WTC11 (cell line): ENCODE measurements around the gene CYP4A22. TPM values are rescaled to one million over a fixed set of nuclear protein-coding genes. Genes with fewer than 3 reads are reported as not detected.

ENCODE experiments used
- ATAC-seq: fragments of 200-7000 bp; cut with Tn5 transposase; 2 replicates; pipeline ENCODE4 v1.10.0; 2021; ENCODE audit warnings: mild to moderate bottlenecking, moderate library complexity
- CTCF ChIA-PET: fragments of 300-600 bp; sonication (Branson Sonifier 250); formaldehyde crosslinking; loops from one replicate; lab custom pipeline; 2021; ENCODE audit warnings: antibody characterized with exemption; lab: Charles Lee
- POLR2A ChIA-PET: fragments of 350-600 bp; sonication (Branson Sonifier 250); formaldehyde crosslinking; loops from one replicate; lab custom pipeline; 2021; ENCODE audit warnings: antibody characterized with exemption; lab: Charles Lee
- DNase-seq: peaks from one replicate; pipeline ENCODE4 v3.0.0; 2021; ENCODE audit warnings: low spot score
- H3K27ac Mint-ChIP-seq: 2 replicates; pipeline ENCODE4 v1.8.0; 2021; ENCODE audit warnings: mixed read lengths
- H3K27me3 Mint-ChIP-seq: 2 replicates; pipeline ENCODE4 v1.8.0; 2021; ENCODE audit warnings: low read depth, mild to moderate bottlenecking, moderate library complexity, mixed read lengths
- H3K36me3 Mint-ChIP-seq: 2 replicates; pipeline ENCODE4 v1.8.0; 2021; ENCODE audit warnings: mixed read lengths
- H3K4me1 Mint-ChIP-seq: 2 replicates; pipeline ENCODE4 v1.8.0; 2022; ENCODE audit warnings: mixed read lengths
- H3K4me3 Mint-ChIP-seq: 2 replicates; pipeline ENCODE4 v1.8.0; 2021; ENCODE audit warnings: mild to moderate bottlenecking, moderate library complexity, mixed read lengths
- H3K9me3 Mint-ChIP-seq: 2 replicates; pipeline ENCODE4 v1.8.0; 2021; ENCODE audit warnings: mixed read lengths
- CTCF ChIP-seq: fragments of 200-600 bp; IDR thresholded peaks from 2 replicates; pipeline ENCODE4 v1.8.0; 2022; ENCODE audit warnings: antibody characterized with exemption
- ELF4 ChIP-seq: sonication (generic); formaldehyde crosslinking; IDR thresholded peaks from 2 replicates; pipeline ENCODE4 v1.8.1; 2022; ENCODE audit warnings: low read depth, mild to moderate bottlenecking, moderate library complexity, missing genetic modification reagents
- ESRRA ChIP-seq: sonication (generic); formaldehyde crosslinking; IDR thresholded peaks from 2 replicates; pipeline ENCODE4 v1.8.1; 2022; ENCODE audit warnings: mild to moderate bottlenecking, missing genetic modification reagents, borderline replicate concordance
- GTF2I ChIP-seq: fragments of 250-450 bp; sonication (Bioruptor Pico); conservative IDR thresholded peaks from 2 replicates; pipeline ENCODE4 v1.4.0; 2021; ENCODE audit warnings: mild to moderate bottlenecking
- HMGA2 ChIP-seq: fragments of 250-450 bp; sonication (Bioruptor Pico); IDR thresholded peaks from 2 replicates; pipeline ENCODE4 v1.4.0; 2021; ENCODE audit warnings: mild to moderate bottlenecking, moderate library complexity
- HMGXB4 ChIP-seq: sonication (generic); formaldehyde crosslinking; IDR thresholded peaks from 2 replicates; pipeline ENCODE4 v1.8.1; 2023; ENCODE audit warnings: mild to moderate bottlenecking, moderate library complexity, missing genetic modification reagents
- KAT7 ChIP-seq: sonication (generic); formaldehyde crosslinking; IDR thresholded peaks from 2 replicates; pipeline ENCODE4 v1.8.1; 2023; ENCODE audit warnings: missing genetic modification reagents, mild to moderate bottlenecking, borderline replicate concordance
- MYBL2 ChIP-seq: sonication (generic); formaldehyde crosslinking; IDR thresholded peaks from 2 replicates; pipeline ENCODE4 v1.8.1; 2023; ENCODE audit warnings: mild to moderate bottlenecking, moderate library complexity, missing genetic modification reagents
- OVOL2 ChIP-seq: fragments of 250-450 bp; sonication (Bioruptor Pico); IDR thresholded peaks from 2 replicates; pipeline ENCODE4 v1.9.0; 2021; ENCODE audit warnings: mild to moderate bottlenecking, borderline replicate concordance
- SMAD3 ChIP-seq: sonication (generic); formaldehyde crosslinking; IDR thresholded peaks from 2 replicates; pipeline ENCODE4 v1.8.0; 2022; ENCODE audit warnings: missing genetic modification reagents, mild to moderate bottlenecking, borderline replicate concordance
- TCF7 ChIP-seq: sonication (generic); formaldehyde crosslinking; IDR thresholded peaks from 2 replicates; pipeline ENCODE4 v1.8.0; 2022; ENCODE audit warnings: mild to moderate bottlenecking, low read depth, missing genetic modification reagents, moderate library complexity
- TP53 ChIP-seq: sonication (generic); formaldehyde crosslinking; IDR thresholded peaks from 2 replicates; pipeline ENCODE4 v1.8.1; 2023; ENCODE audit warnings: mild to moderate bottlenecking, missing genetic modification reagents
- USF1 ChIP-seq: sonication (generic); formaldehyde crosslinking; IDR thresholded peaks from 2 replicates; pipeline ENCODE4 v1.8.0; 2022; ENCODE audit warnings: mild to moderate bottlenecking, missing genetic modification reagents
- ZBTB21 ChIP-seq: sonication (generic); formaldehyde crosslinking; IDR thresholded peaks from 2 replicates; pipeline ENCODE4 v1.8.1; 2023; ENCODE audit warnings: mild to moderate bottlenecking, missing genetic modification reagents, borderline replicate concordance
- ZNF138 ChIP-seq: sonication (generic); formaldehyde crosslinking; conservative IDR thresholded peaks from 2 replicates; pipeline ENCODE4 v1.8.1; 2022; ENCODE audit warnings: mild to moderate bottlenecking, moderate library complexity, missing genetic modification reagents
- ZNF416 ChIP-seq: fragments of 250-450 bp; sonication (Bioruptor Pico); IDR thresholded peaks from 2 replicates; pipeline ENCODE4 v1.9.0; 2021; ENCODE audit warnings: mild to moderate bottlenecking, inconsistent platforms
- ZNF423 ChIP-seq: fragments of 250-450 bp; sonication (Bioruptor Pico); IDR thresholded peaks from 2 replicates; pipeline ENCODE4 v2.1.2; 2022; ENCODE audit warnings: mild to moderate bottlenecking, moderate library complexity
- ZNF512 ChIP-seq: sonication (generic); formaldehyde crosslinking; IDR thresholded peaks from 2 replicates; pipeline ENCODE4 v1.8.1; 2022; ENCODE audit warnings: missing genetic modification reagents, borderline replicate concordance
- ZNF671 ChIP-seq: fragments of 250-450 bp; sonication (Bioruptor Pico); IDR thresholded peaks from 2 replicates; pipeline ENCODE4 v1.8.0; 2021; ENCODE audit warnings: mild to moderate bottlenecking
- total RNA-seq: library from RNA; stranded (reverse); gene quantifications from 3 replicates; pipeline ENCODE4 v1.2.3, GENCODE V29; 2021
- TF ChIP-seq, protein P1 (sequence below): fragments of 250-450 bp; sonication (Bioruptor Pico); IDR thresholded peaks from 2 replicates; pipeline ENCODE4 v2.1.2; 2022; ENCODE audit warnings: mild to moderate bottlenecking, moderate library complexity

Gene CYP4A22
- total RNA-seq, 1 experiment from 2014 or later, result not detected

GRCh38 chr1:47174656-47175020 lies 37.4 kb downstream of the CYP4A22 start:
- Mint-ChIP-seq H3K4me1 (peaks cover 15% of the 10 kb centered on the region), H3K27me3 (peaks cover 24% of the 10 kb centered on the region), H3K9me3 (peaks cover 6% of the 10 kb centered on the region; the same call in 1 of the 2 replicates), H3K36me3 (no peaks in the 10 kb centered on the region)
- no peak for ATAC-seq
- POLR2A ChIA-PET, result no interaction called here
- no peak for TF ChIP-seq ZNF138
- TF ChIP-seq TP53, result no peak
- TF ChIP-seq OVOL2 (CRISPR knock-in tag), result no peak
- no peak for TF ChIP-seq ZNF671
- no peak for TF ChIP-seq TCF7
- TF ChIP-seq, all 79 proteins: peak for 0
- DNase-seq, result no peak
- H3K4me3 Mint-ChIP-seq, result no peak overlapping the region
- CTCF ChIA-PET, result interaction anchor here (0.7 to 2.2 kb wide), 6 partner anchors 10 to 299 kb away, joined by 3 to 11 read pairs (median 7); partner anchors contain the start of gene CYP4X1
- no peak overlapping the region for H3K27ac Mint-ChIP-seq

- ChIA-PET POLR2A (no interaction called here), CTCF (interaction anchor here (0.7 to 2.2 kb wide), 7 partner anchors 9 to 306 kb away, joined by 3 to 11 read pairs (median 7); partner anchors contain the start of gene CYP4X1)
- H3K36me3 Mint-ChIP-seq, result no peaks in the 10 kb centered on the region
- no peak overlapping the region for H3K4me3 Mint-ChIP-seq
- H3K4me1 Mint-ChIP-seq, result peaks cover 17% of the 10 kb centered on the region
- peak; percentile 55 for ATAC-seq
- peaks cover 26% of the 10 kb centered on the region for H3K27me3 Mint-ChIP-seq
- DNase-seq, result peak; percentile 72
- no peak overlapping the region for H3K27ac Mint-ChIP-seq
- peaks cover 6% of the 10 kb centered on the region; the same call in 1 of the 2 replicates for H3K9me3 Mint-ChIP-seq
- TF ChIP-seq ELF4 (CRISPR knock-in tag) (no peak), CTCF (peak; percentile 96), USF1 (CRISPR knock-in tag) (no peak)
Measured at GRCh38 chr1:47175227-47175934, 38.1 kb downstream of the CYP4A22 start.

GRCh38 chr1:47178020-47178419 lies 40.8 kb downstream of the CYP4A22 start:
- Mint-ChIP-seq H3K4me1 (peaks cover 22% of the 10 kb centered on the region), H3K27ac (no peak overlapping the region), H3K9me3 (no peaks in the 10 kb centered on the region), H3K36me3 (no peaks in the 10 kb centered on the region), H3K4me3 (no peak overlapping the region), H3K27me3 (peaks cover 36% of the 10 kb centered on the region)
- ATAC-seq, result no peak
- POLR2A ChIA-PET, result interaction anchor here (1.6 to 1.9 kb wide), 2 partner anchors 15 to 136 kb away, joined by 6 to 7 read pairs; partner anchors contain the start of gene STIL
- TF ChIP-seq, protein P1, sequence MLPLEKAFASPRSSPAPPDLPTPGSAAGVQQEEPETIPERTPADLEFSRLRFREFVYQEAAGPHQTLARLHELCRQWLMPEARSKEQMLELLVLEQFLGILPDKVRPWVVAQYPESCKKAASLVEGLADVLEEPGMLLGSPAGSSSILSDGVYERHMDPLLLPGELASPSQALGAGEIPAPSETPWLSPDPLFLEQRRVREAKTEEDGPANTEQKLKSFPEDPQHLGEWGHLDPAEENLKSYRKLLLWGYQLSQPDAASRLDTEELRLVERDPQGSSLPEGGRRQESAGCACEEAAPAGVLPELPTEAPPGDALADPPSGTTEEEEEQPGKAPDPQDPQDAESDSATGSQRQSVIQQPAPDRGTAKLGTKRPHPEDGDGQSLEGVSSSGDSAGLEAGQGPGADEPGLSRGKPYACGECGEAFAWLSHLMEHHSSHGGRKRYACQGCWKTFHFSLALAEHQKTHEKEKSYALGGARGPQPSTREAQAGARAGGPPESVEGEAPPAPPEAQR (CRISPR knock-in tag), result no peak
- TF ChIP-seq HMGA2 (CRISPR knock-in tag) (no peak), ZNF512 (CRISPR knock-in tag) (no peak), ZNF671 (no peak), ZBTB21 (CRISPR knock-in tag) (no peak), CTCF (no peak), ELF4 (CRISPR knock-in tag) (no peak), ZNF423 (CRISPR knock-in tag) (no peak), SMAD3 (CRISPR knock-in tag) (no peak), ZNF416 (CRISPR knock-in tag) (no peak), ESRRA (no peak), KAT7 (CRISPR knock-in tag) (no peak), GTF2I (CRISPR knock-in tag) (no peak), MYBL2 (CRISPR knock-in tag) (no peak), HMGXB4 (CRISPR knock-in tag) (no peak)
- CTCF ChIA-PET, result interaction anchor here (1.0 to 4.8 kb wide), 9 partner anchors 11 to 431 kb away, joined by 4 to 152 read pairs (median 10); partner anchors contain the start of gene PDZK1IP1
- no peak for DNase-seq
